Endodermal cell (in vitro differentiated cells): Measurements from ENCODE around the gene UBE2Q1. TPM values are rescaled to one million over a fixed set of nuclear protein-coding genes. Genes with fewer than 3 reads are reported as not detected.

Experiments used
- DNase-seq: peaks from one replicate; pipeline ENCODE4 v3.0.0-alpha.2; 2017
- H3K27ac ChIP-seq: 2 replicates; pipeline ENCODE4 v1.5.1; 2013; ENCODE audit warnings: mild to moderate bottlenecking, low read depth, low read length, moderate library complexity
- H3K27me3 ChIP-seq: 2 replicates; pipeline ENCODE4 v1.6.1; 2013; ENCODE audit warnings: mild to moderate bottlenecking, low read length, moderate library complexity; ENCODE audit not compliant: insufficient read depth, control insufficient read depth, poor library complexity, severe bottlenecking
- H3K36me3 ChIP-seq: 2 replicates; pipeline ENCODE4 v1.7.0; 2013; ENCODE audit warnings: mild to moderate bottlenecking, low read length, moderate library complexity; ENCODE audit not compliant: control insufficient read depth, insufficient read depth
- H3K4me1 ChIP-seq: one replicate; pipeline ENCODE4 v1.7.0; 2013; ENCODE audit warnings: low read length; ENCODE audit not compliant: control insufficient read depth, insufficient read depth
- H3K4me3 ChIP-seq: 2 replicates; pipeline ENCODE4 v1.5.1; 2013; ENCODE audit warnings: mild to moderate bottlenecking, low read length, moderate library complexity
- H3K9ac ChIP-seq: 2 replicates; pipeline ENCODE4 v1.6.1; 2013; ENCODE audit warnings: mild to moderate bottlenecking, low read length, moderate library complexity; ENCODE audit not compliant: poor library complexity, severe bottlenecking; ENCODE audit errors: extremely low read depth
- H3K9me3 ChIP-seq: 2 replicates; pipeline ENCODE4 v1.6.1; 2013; ENCODE audit warnings: mild to moderate bottlenecking, low read length, moderate library complexity; ENCODE audit not compliant: control insufficient read depth
- H3K27ac Mint-ChIP-seq: 2 replicates; pipeline ENCODE4 v1.8.0; 2020; ENCODE audit warnings: mixed read lengths
- H3K27me3 Mint-ChIP-seq: 2 replicates; pipeline ENCODE4 v1.8.0; 2021; ENCODE audit warnings: mild to moderate bottlenecking, mixed read lengths; ENCODE audit not compliant: insufficient read depth
- H3K36me3 Mint-ChIP-seq: 2 replicates; pipeline ENCODE4 v1.8.0; 2020; ENCODE audit warnings: low read depth, mixed read lengths
- H3K4me1 Mint-ChIP-seq: 2 replicates; pipeline ENCODE4 v1.8.0; 2020; ENCODE audit warnings: mixed read lengths
- H3K4me3 Mint-ChIP-seq: 2 replicates; pipeline ENCODE4 v1.8.0; 2020; ENCODE audit warnings: mild to moderate bottlenecking, moderate library complexity, mixed read lengths
- H3K9me3 Mint-ChIP-seq: 2 replicates; pipeline ENCODE4 v1.8.0; 2020; ENCODE audit warnings: mild to moderate bottlenecking, mixed read lengths
- CTCF ChIP-seq: fragments of 200-600 bp; sonication (generic); conservative IDR thresholded peaks from 2 replicates; pipeline ENCODE4 v1.5.0; 2021; ENCODE audit warnings: antibody characterized with exemption, mild to moderate bottlenecking
- WGBS, 2 experiments: methylation state at CpG; one replicate each; pipeline versions ENCODE4 v1.1.5 to v1.1.7; 2013; ENCODE audit warnings: missing lambda C conversion rate in 2 of 2, mixed read lengths in 1 of 2; ENCODE audit not compliant: insufficient coverage in 1 of 2, insufficient read length in 1 of 2; 5-methylcytosine and 5-hydroxymethylcytosine counted together
- total RNA-seq, 2 donors: library from RNA; stranded (reverse); fragmentation: NEBNext Ultra II Directional in 1 of 2; extraction: Animal tissue kit (Norgen Biotek cat#: 25700) in 1 of 2; gene quantifications; 2 replicates in 1 of 2; 3 replicates in 1 of 2; pipeline ENCODE4 v1.2.1, GENCODE V29; 2021

Gene UBE2Q1
- total RNA-seq, 2 donors from 2014 or later: 83.0 to 94.7 TPM

- Mint-ChIP-seq H3K27me3 (peaks cover 2% of the 10 kb centered on the region), H3K9me3 (peaks cover 14% of the 10 kb centered on the region), H3K4me3 (no peak overlapping the region), H3K36me3 (no peaks in the 10 kb centered on the region), H3K27ac (no peak overlapping the region), H3K4me1 (no peaks in the 10 kb centered on the region)
- Histone ChIP-seq H3K27me3 (no peaks in the 10 kb centered on the region), H3K36me3 (no peaks in the 10 kb centered on the region), H3K4me1 (no peaks in the 10 kb centered on the region), H3K4me3 (no peak overlapping the region), H3K9me3 (no peaks in the 10 kb centered on the region), H3K9ac (no peak overlapping the region), H3K27ac (no peak overlapping the region)
- 90 to 96% methylated on average over 4 to 6 of the region's 6 CpGs for WGBS, 2 experiments
- no peak for DNase-seq
- no peak for TF ChIP-seq CTCF
Observed at GRCh38 chr1:154529308-154529707, 29.2 kb downstream of the UBE2Q1 start.

- Histone ChIP-seq H3K9me3 (no peaks in the 10 kb centered on the region), H3K27ac (no peak overlapping the region), H3K9ac (no peak overlapping the region), H3K36me3 (no peaks in the 10 kb centered on the region), H3K27me3 (no peaks in the 10 kb centered on the region), H3K4me3 (no peak overlapping the region), H3K4me1 (no peaks in the 10 kb centered on the region)
- 77 to 95% methylated on average over 2 to 6 of the region's 6 CpGs for WGBS, 2 experiments
- Mint-ChIP-seq H3K9me3 (peaks cover 8% of the 10 kb centered on the region), H3K27ac (no peak overlapping the region), H3K36me3 (no peaks in the 10 kb centered on the region), H3K4me3 (no peak overlapping the region), H3K27me3 (no peaks in the 10 kb centered on the region), H3K4me1 (no peaks in the 10 kb centered on the region)
- no peak for TF ChIP-seq CTCF
- DNase-seq: no peak
Observed at GRCh38 chr1:154527192-154527591, 31.3 kb downstream of the UBE2Q1 start.

- TF ChIP-seq CTCF: no peak
- no peak overlapping the region for H3K4me3 Mint-ChIP-seq
Observed at GRCh38 chr1:154524881-154525280, 33.6 kb downstream of the UBE2Q1 start.

More at GRCh38 chr1:154524881-154525280, 33.6 kb downstream of the UBE2Q1 start:
- H3K4me3 ChIP-seq: no peak overlapping the region
- H3K9me3 ChIP-seq: no peaks in the 10 kb centered on the region
- Mint-ChIP-seq H3K27me3 (peaks cover 3% of the 10 kb centered on the region), H3K36me3 (no peaks in the 10 kb centered on the region), H3K27ac (no peak overlapping the region), H3K4me1 (no peaks in the 10 kb centered on the region), H3K9me3 (no peaks in the 10 kb centered on the region)
- H3K9ac ChIP-seq: no peak overlapping the region
- no peaks in the 10 kb centered on the region for H3K36me3 ChIP-seq
- no peaks in the 10 kb centered on the region for H3K4me1 ChIP-seq
- H3K27ac ChIP-seq: no peak overlapping the region
- no peak for DNase-seq
- H3K27me3 ChIP-seq: no peaks in the 10 kb centered on the region
